Natural killer cell (primary cell): ENCODE results near the gene SPDL1. TPM values are rescaled to one million over a fixed set of nuclear protein-coding genes. Genes with fewer than 3 reads are reported as not detected.

Source experiments
- ATAC-seq, 3 donors: fragments of 150-1000 bp in 2 of 3; fragments of 200-7000 bp in 1 of 3; cut with Tn5 transposase; 1 replicate in 1 of 3; 2 replicates in 2 of 3; pipeline ENCODE4 v1.10.0; 2021; ENCODE audit warnings: mild to moderate bottlenecking in 2 of 3, moderate library complexity in 2 of 3
- DNase-seq, 2 donors: peaks; one replicate each; pipeline versions ENCODE4 v3.0.0 to v3.0.0-alpha.2; 2013 to 2021; ENCODE audit warnings: mixed read lengths in 1 of 2
- H3K27ac ChIP-seq: one replicate; pipeline ENCODE4 v1.5.1; 2013; ENCODE audit warnings: mild to moderate bottlenecking, low read length
- H3K27me3 ChIP-seq: one replicate; pipeline ENCODE4 v1.6.1; 2013; ENCODE audit warnings: low read length; ENCODE audit not compliant: control insufficient read depth, insufficient read depth
- H3K36me3 ChIP-seq: one replicate; pipeline ENCODE4 v1.6.1; 2013; ENCODE audit warnings: low read length; ENCODE audit not compliant: control insufficient read depth, insufficient read depth
- H3K4me1 ChIP-seq: one replicate; pipeline ENCODE4 v1.6.1; 2013; ENCODE audit warnings: low read length; ENCODE audit not compliant: control insufficient read depth, insufficient read depth
- H3K4me3 ChIP-seq: one replicate; pipeline ENCODE4 v1.5.1; 2013; ENCODE audit warnings: low read length
- H3K9me3 ChIP-seq: one replicate; pipeline ENCODE4 v1.6.1; 2013; ENCODE audit warnings: low read length; ENCODE audit not compliant: control insufficient read depth, insufficient read depth
- H3K27ac Mint-ChIP-seq, 2 donors: one replicate each; pipeline ENCODE4 v1.8.0; 2022; ENCODE audit warnings: mild to moderate bottlenecking in 2 of 2, mixed read lengths in 2 of 2, moderate library complexity in 1 of 2
- H3K27me3 Mint-ChIP-seq, 2 donors: one replicate each; pipeline ENCODE4 v1.8.0; 2022; ENCODE audit warnings: low read depth in 2 of 2, mixed read lengths in 2 of 2
- H3K36me3 Mint-ChIP-seq: one replicate; pipeline ENCODE4 v1.8.0; 2022; ENCODE audit warnings: mixed read lengths
- H3K4me1 Mint-ChIP-seq, 2 donors: one replicate each; pipeline ENCODE4 v1.8.0; 2022; ENCODE audit warnings: mixed read lengths in 2 of 2
- H3K4me3 Mint-ChIP-seq: one replicate; pipeline ENCODE4 v1.8.0; 2022; ENCODE audit warnings: mild to moderate bottlenecking, moderate library complexity, mixed read lengths
- H3K9me3 Mint-ChIP-seq, 2 donors: one replicate each; pipeline ENCODE4 v1.8.0; 2022; ENCODE audit warnings: mixed read lengths in 2 of 2
- WGBS: methylation state at CpG from one replicate; pipeline ENCODE4 v1.1.7; 2013; ENCODE audit warnings: missing lambda C conversion rate; ENCODE audit not compliant: insufficient coverage; 5-methylcytosine and 5-hydroxymethylcytosine counted together
- intact Hi-C: fragments of 100-400 bp; cut with micrococcal nuclease; formaldehyde crosslinking; loops from one replicate; pipeline ENCODE4 v1.14.2; 2022
- total RNA-seq, 4 donors: library from RNA; stranded (reverse); fragments of 120-200 nt in 1 of 4; gene quantifications; one replicate each; pipeline versions ENCODE4 v1.2.3 to v1.2.4, GENCODE V29; 2013 to 2022
- TF ChIP-seq, protein P1 (sequence below): fragments of 200-600 bp; IDR thresholded peaks from one replicate; pipeline ENCODE4 v1.8.0; 2022; ENCODE audit warnings: antibody characterized with exemption

Gene SPDL1
- total RNA-seq, 3 donors from 2014 or later (not counting 1 experiment from before 2014, with no cell fraction given) = 6.5 to 19.1 (median 10.2) TPM

DNA sequence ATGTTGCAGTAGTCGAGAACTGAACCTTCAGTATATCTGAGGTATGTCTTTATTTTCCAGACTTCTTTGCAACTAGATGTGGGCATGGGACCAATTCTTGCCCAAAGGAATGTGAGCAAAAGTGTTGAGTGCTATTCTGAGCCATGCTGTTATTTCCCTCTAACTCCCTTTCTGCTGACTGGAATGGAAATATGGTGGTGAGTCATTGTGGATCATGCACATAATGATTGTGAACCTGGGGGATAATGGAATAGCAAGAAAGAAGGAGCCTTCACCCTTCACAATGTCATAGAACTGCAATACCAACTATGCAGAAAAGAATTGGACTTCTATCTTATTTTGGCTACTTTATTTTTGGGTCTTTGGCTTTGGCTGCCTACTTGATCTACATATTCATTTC, 43.2 kb downstream of the SPDL1 start:
- H3K27ac ChIP-seq = no peak overlapping the region
- H3K4me1 ChIP-seq = no peaks in the 10 kb centered on the region
- no peak for DNase-seq
- H3K27me3 ChIP-seq = no peaks in the 10 kb centered on the region
- H3K9me3 Mint-ChIP-seq = no peaks in the 10 kb centered on the region
- peaks cover 0 to 6% of the 10 kb centered on the region in 2 donors for H3K4me1 Mint-ChIP-seq
- intact Hi-C loops = no loop called here
- H3K36me3 ChIP-seq = no peaks in the 10 kb centered on the region
- H3K9me3 ChIP-seq = no peaks in the 10 kb centered on the region
- H3K27me3 Mint-ChIP-seq = peaks cover 16 to 27% of the 10 kb centered on the region in 2 donors
- no peak overlapping the region for H3K4me3 Mint-ChIP-seq
- H3K36me3 Mint-ChIP-seq = no peaks in the 10 kb centered on the region
- WGBS = 100% methylated on average over 1 of the region's 1 CpG
- no peak overlapping the region for H3K4me3 ChIP-seq
- TF ChIP-seq, protein P1, sequence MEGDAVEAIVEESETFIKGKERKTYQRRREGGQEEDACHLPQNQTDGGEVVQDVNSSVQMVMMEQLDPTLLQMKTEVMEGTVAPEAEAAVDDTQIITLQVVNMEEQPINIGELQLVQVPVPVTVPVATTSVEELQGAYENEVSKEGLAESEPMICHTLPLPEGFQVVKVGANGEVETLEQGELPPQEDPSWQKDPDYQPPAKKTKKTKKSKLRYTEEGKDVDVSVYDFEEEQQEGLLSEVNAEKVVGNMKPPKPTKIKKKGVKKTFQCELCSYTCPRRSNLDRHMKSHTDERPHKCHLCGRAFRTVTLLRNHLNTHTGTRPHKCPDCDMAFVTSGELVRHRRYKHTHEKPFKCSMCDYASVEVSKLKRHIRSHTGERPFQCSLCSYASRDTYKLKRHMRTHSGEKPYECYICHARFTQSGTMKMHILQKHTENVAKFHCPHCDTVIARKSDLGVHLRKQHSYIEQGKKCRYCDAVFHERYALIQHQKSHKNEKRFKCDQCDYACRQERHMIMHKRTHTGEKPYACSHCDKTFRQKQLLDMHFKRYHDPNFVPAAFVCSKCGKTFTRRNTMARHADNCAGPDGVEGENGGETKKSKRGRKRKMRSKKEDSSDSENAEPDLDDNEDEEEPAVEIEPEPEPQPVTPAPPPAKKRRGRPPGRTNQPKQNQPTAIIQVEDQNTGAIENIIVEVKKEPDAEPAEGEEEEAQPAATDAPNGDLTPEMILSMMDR = no peak
- no peak for ATAC-seq
- H3K27ac Mint-ChIP-seq = no peak overlapping the region

DNA sequence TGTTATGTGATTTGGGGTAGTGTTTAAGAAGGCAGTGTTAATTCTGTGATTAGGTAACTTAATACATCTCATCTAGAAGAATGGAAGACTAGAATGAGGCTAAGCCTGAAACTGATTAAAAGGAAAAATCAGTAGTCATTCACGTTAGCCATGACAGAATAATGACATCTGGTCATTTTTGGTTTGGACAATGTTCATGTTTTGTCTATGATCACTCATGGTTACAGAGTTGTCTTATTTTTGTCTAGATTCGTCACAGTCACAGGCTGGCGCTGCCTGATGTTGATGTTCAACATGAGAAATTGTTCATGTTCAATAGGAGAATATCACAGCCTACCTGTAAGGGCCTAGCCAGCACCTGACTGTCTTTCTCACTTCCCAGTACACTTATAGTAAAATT, 44.0 kb downstream of the SPDL1 start:
- no peak overlapping the region for H3K27ac Mint-ChIP-seq
- DNase-seq = no peak
- Histone ChIP-seq H3K9me3 (no peaks in the 10 kb centered on the region), H3K27me3 (no peaks in the 10 kb centered on the region), H3K36me3 (no peaks in the 10 kb centered on the region), H3K4me1 (no peaks in the 10 kb centered on the region), H3K27ac (no peak overlapping the region), H3K4me3 (no peak overlapping the region)
- intact Hi-C loops = no loop called here
- no peaks in the 10 kb centered on the region for H3K9me3 Mint-ChIP-seq
- H3K27me3 Mint-ChIP-seq = peaks cover 17 to 24% of the 10 kb centered on the region in 2 donors
- H3K36me3 Mint-ChIP-seq = no peaks in the 10 kb centered on the region
- TF ChIP-seq, protein P1 = no peak
- WGBS = 98% methylated on average over 2 of the region's 3 CpGs
- H3K4me3 Mint-ChIP-seq = no peak overlapping the region
- peaks cover 0 to 6% of the 10 kb centered on the region in 2 donors for H3K4me1 Mint-ChIP-seq
- no peak for ATAC-seq

DNA sequence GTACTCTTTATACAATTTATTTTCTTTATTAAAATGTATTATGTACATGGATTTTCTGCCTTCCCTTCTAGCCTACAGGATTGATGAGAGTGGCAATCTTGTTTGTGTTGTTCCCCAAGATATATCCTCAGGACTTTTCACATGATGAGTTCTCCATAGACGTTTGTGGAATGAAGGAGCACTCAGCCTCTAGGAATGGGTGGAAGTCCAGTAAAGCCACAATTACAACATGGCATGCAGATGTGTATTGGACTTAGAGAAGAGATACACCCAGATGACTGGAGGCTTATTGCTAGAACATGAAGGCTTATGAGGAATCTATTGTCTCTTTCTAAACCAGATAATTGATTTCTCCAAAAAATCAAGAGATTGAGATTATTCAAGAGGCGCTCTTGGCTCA, 45.3 kb downstream of the SPDL1 start:
- no peaks in the 10 kb centered on the region for H3K9me3 ChIP-seq
- no peaks in the 10 kb centered on the region for H3K36me3 ChIP-seq
- H3K9me3 Mint-ChIP-seq = no peaks in the 10 kb centered on the region
- no peak overlapping the region for H3K4me3 ChIP-seq
- H3K4me1 ChIP-seq = no peaks in the 10 kb centered on the region
- no peak overlapping the region for H3K27ac ChIP-seq
- intact Hi-C loops = no loop called here
- H3K27me3 Mint-ChIP-seq = peaks cover 10 to 15% of the 10 kb centered on the region in 2 donors
- H3K27me3 ChIP-seq = no peaks in the 10 kb centered on the region
- TF ChIP-seq, protein P1 = no peak
- H3K4me1 Mint-ChIP-seq = peaks cover 0 to 6% of the 10 kb centered on the region in 2 donors
- H3K4me3 Mint-ChIP-seq = no peak overlapping the region
- no peak overlapping the region for H3K27ac Mint-ChIP-seq
- ATAC-seq = no peak
- H3K36me3 Mint-ChIP-seq = no peaks in the 10 kb centered on the region
- WGBS = 92% methylated on average over 2 of the region's 2 CpGs
- DNase-seq = no peak

DNA sequence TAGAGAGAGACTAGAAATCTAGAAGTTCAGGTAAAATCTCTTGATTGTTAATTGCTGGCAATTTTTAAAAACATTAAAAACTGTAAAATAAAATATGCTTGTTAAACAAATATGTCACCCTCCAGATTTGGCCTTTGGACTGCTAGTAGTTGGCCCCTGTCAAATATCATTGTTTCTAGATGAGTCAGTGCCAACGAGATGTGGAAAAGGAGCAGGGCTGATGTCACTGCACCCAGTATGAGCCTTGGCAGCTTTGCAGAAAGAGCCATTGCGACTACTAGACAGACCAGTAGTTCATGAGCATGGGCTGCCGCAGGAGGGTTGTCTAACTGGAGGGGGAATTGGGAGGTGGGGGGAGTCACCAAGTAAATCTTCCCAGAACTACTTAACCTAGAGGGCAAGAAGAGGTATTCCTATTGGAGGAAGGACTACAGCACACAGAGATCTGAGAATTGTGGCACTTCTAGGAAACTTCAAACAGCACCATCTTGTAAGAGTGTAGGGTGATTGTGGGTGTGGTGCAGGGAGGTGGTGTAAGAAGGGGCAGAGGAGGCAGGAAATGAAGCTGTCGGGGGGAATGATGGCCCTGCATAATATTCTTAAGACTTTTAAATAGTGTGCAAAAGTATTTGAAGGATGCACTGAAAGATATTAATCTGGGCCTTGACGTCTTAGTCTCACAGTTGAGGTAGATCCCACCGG, 46.4 kb downstream of the SPDL1 start:
- Mint-ChIP-seq H3K27ac (no peak overlapping the region), H3K27me3 (peaks cover 5 to 6% of the 10 kb centered on the region in 2 donors), H3K36me3 (no peaks in the 10 kb centered on the region), H3K4me1 (peaks cover 0 to 6% of the 10 kb centered on the region in 2 donors), H3K9me3 (peaks cover 0 to 3% of the 10 kb centered on the region in 2 donors), H3K4me3 (no peak overlapping the region)
- TF ChIP-seq, protein P1 = no peak
- DNase-seq (no peak), ATAC-seq (no peak)
- Histone ChIP-seq H3K27me3 (no peaks in the 10 kb centered on the region), H3K27ac (no peak overlapping the region), H3K4me1 (no peaks in the 10 kb centered on the region), H3K4me3 (no peak overlapping the region), H3K9me3 (no peaks in the 10 kb centered on the region), H3K36me3 (no peaks in the 10 kb centered on the region)
- intact Hi-C loops = no loop called here
- 80% methylated on average over 4 of the region's 6 CpGs for WGBS
